ENCODE data around the gene PALLD. TPM values are rescaled to one million over a fixed set of nuclear protein-coding genes. Genes with fewer than 3 reads are reported as not detected.

PALLD gene
- polyA plus RNA-seq, 1 donor from 2014 or later = 20.5 TPM

DNA sequence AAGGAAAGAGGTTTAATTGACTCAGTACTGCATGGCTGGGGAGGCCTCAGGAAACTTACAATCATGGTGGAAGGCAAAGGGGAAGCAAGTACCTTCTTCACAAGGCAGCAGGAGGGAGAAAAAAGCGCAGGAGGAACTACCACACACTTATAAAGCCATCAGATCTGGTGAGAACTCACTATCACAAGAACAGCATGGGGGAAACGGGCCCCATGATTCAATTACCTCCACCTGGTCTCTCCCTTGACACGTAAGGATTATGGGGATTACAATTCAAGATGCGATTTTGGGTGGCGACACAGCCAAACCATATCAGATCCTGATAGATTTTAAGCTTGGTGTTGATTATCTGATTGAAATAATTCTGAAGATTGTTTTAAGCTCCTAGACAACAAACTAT lies 294.5 kb downstream of the PALLD start:
- Histone ChIP-seq H3K27me3 (ENCODE audit: insufficient read depth, low read depth, low read length) (no peaks in the 10 kb centered on the region), H2AFZ (ENCODE audit: low read depth, low read length) (no peak overlapping the region), H3K9ac (ENCODE audit: low read length) (no peak overlapping the region), H3K9me3 (ENCODE audit: low read length) (no peaks in the 10 kb centered on the region), H3K27ac (ENCODE audit: low read length) (no peak overlapping the region), H4K20me1 (ENCODE audit: insufficient read depth) (no peaks in the 10 kb centered on the region), H3K4me2 (ENCODE audit: low read length) (no peak overlapping the region), H3F3A (ENCODE audit: insufficient read depth, low read length, poor library complexity, severe bottlenecking) (no peaks in the 10 kb centered on the region), H3K4me3 (ENCODE audit: low read length) (no peak overlapping the region), H3K79me2 (replicated peaks; ENCODE audit: insufficient read depth, low read length) (no peaks in the 10 kb centered on the region), H3K36me3 (ENCODE audit: insufficient read depth, low read length) (no peaks in the 10 kb centered on the region), H3K9me2 (ENCODE audit: insufficient read depth, low read length) (no peaks in the 10 kb centered on the region)
- no peak for TF ChIP-seq EZH2 (IDR thresholded peaks at IDR 0.05; ENCODE audit: borderline replicate concordance, insufficient read depth, low read length, poor library complexity, severe bottlenecking)
- TF ChIP-seq POLR2AphosphoS5 (IDR thresholded peaks at IDR 0.05) = no peak

- H3K4me2 ChIP-seq (ENCODE audit: low read length) = no peak overlapping the region
- no peaks in the 10 kb centered on the region for H3F3A ChIP-seq (ENCODE audit: insufficient read depth, low read length, poor library complexity, severe bottlenecking)
- H3K4me3 ChIP-seq (ENCODE audit: low read length) = no peak overlapping the region
- H3K79me2 ChIP-seq (replicated peaks; ENCODE audit: insufficient read depth, low read length) = no peaks in the 10 kb centered on the region
- no peaks in the 10 kb centered on the region for H3K27me3 ChIP-seq (ENCODE audit: insufficient read depth, low read depth, low read length)
- no peak overlapping the region for H2AFZ ChIP-seq (ENCODE audit: low read depth, low read length)
- TF ChIP-seq, protein P1, sequence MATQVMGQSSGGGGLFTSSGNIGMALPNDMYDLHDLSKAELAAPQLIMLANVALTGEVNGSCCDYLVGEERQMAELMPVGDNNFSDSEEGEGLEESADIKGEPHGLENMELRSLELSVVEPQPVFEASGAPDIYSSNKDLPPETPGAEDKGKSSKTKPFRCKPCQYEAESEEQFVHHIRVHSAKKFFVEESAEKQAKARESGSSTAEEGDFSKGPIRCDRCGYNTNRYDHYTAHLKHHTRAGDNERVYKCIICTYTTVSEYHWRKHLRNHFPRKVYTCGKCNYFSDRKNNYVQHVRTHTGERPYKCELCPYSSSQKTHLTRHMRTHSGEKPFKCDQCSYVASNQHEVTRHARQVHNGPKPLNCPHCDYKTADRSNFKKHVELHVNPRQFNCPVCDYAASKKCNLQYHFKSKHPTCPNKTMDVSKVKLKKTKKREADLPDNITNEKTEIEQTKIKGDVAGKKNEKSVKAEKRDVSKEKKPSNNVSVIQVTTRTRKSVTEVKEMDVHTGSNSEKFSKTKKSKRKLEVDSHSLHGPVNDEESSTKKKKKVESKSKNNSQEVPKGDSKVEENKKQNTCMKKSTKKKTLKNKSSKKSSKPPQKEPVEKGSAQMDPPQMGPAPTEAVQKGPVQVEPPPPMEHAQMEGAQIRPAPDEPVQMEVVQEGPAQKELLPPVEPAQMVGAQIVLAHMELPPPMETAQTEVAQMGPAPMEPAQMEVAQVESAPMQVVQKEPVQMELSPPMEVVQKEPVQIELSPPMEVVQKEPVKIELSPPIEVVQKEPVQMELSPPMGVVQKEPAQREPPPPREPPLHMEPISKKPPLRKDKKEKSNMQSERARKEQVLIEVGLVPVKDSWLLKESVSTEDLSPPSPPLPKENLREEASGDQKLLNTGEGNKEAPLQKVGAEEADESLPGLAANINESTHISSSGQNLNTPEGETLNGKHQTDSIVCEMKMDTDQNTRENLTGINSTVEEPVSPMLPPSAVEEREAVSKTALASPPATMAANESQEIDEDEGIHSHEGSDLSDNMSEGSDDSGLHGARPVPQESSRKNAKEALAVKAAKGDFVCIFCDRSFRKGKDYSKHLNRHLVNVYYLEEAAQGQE (IDR thresholded peaks at IDR 0.05; ENCODE audit: borderline replicate concordance) = no peak
- TF ChIP-seq SMC3 (conservative IDR thresholded peaks at IDR 0.05; ENCODE audit: poor library complexity) (no peak), CTCF (IDR thresholded peaks at IDR 0.05; ENCODE audit: poor library complexity, severe bottlenecking) (no peak), RAD21 (conservative IDR thresholded peaks at IDR 0.05) (no peak), EP300 (conservative IDR thresholded peaks at IDR 0.05; ENCODE audit: poor library complexity, severe bottlenecking) (no peak), MXI1 (conservative IDR thresholded peaks at IDR 0.05; ENCODE audit: poor library complexity, severe bottlenecking) (no peak), TAF1 (IDR thresholded peaks at IDR 0.05; ENCODE audit: low read depth) (no peak), POLR2AphosphoS5 (IDR thresholded peaks at IDR 0.05) (no peak), EZH2 (IDR thresholded peaks at IDR 0.05; ENCODE audit: borderline replicate concordance, insufficient read depth, low read length, poor library complexity, severe bottlenecking) (no peak)
- no peaks in the 10 kb centered on the region for H3K9me3 ChIP-seq (ENCODE audit: low read length)
- H4K20me1 ChIP-seq (ENCODE audit: insufficient read depth) = no peaks in the 10 kb centered on the region
- no peaks in the 10 kb centered on the region for H3K9me2 ChIP-seq (ENCODE audit: insufficient read depth, low read length)
- no peak overlapping the region for H3K27ac ChIP-seq (ENCODE audit: low read length)
- H3K36me3 ChIP-seq (ENCODE audit: insufficient read depth, low read length) = no peaks in the 10 kb centered on the region
- H3K9ac ChIP-seq (ENCODE audit: low read length) = no peak overlapping the region
These were observed 296.7 kb downstream of the PALLD start for GRCh38 chr4:168793542-168793941.
